IPS-NIHi7 (cell line): ENCODE measurements around the gene KANK3.

ENCODE experiments used
- DNase-seq: peaks from one replicate; pipeline ENCODE4 v3.0.0; 2012; ENCODE audit warnings: mixed read lengths; ENCODE audit errors: extremely low spot score

The KANK3 gene

DNA sequence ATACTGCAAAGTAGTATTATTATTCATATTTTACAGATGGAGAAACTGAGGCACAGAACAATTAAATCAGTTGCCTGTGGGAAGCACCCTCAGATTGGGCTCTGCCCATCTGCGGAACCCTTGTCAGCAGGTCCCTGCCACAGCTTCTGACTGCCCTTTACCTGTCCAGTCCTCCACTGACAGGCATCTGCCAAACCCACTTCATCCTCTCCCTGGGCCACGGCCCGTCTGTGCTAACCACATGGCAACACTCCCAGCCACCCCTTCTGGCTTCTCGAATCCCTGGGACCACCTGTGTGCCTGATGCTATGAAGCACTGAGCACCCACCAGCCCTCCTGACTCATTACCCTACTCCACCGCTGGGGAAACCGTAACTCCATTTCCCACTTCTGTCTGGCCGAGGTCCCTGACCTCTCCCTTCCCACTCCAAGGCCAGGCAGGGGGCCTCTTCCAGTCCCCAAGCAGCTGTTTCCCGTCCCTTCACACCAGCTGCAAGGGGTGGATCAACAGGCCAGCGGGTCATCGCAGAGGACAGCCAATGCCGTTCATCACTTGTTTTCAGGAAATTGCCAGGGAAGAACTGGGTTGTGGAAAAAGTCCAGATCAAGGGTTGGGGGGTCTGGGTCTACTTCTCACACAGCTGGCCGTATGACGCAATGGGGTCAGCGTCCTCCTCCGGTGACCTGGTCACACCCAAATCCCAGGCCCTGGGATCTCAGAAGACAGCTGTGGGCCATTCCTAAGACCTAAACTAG, 2.5 kb downstream of the KANK3 start:
- DNase-seq, result no peak

- DNase-seq, result no peak
These were observed 4.2 kb downstream of the KANK3 start for GRCh38 chr19:8338835-8339234.

GRCh38 chr19:8337728-8338127, 5.3 kb downstream of the KANK3 start:
- DNase-seq, result no peak

DNA sequence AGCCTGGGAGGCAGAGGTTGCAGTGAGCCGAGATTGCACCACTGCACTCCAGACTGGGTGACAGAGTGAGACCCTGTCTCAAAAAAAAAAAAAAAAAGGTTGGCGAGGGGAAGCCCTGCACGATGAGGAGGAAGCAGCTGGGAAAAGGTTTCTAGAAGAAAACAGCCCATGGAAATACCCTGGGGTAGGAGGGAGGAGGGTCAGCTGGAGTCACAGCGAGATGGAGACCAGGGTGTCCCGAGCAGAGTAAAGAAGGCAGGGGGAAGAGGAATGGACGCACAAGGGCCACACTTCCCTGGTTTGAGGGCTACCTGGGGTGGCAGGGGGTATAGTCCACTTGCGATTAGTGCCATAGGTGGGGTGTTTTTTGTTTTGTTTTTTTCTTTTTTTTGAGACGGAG, 6.4 kb downstream of the KANK3 start:
- DNase-seq, result no peak

- DNase-seq, result no peak
These were observed 6.9 kb downstream of the KANK3 start for GRCh38 chr19:8336072-8336569.

DNA sequence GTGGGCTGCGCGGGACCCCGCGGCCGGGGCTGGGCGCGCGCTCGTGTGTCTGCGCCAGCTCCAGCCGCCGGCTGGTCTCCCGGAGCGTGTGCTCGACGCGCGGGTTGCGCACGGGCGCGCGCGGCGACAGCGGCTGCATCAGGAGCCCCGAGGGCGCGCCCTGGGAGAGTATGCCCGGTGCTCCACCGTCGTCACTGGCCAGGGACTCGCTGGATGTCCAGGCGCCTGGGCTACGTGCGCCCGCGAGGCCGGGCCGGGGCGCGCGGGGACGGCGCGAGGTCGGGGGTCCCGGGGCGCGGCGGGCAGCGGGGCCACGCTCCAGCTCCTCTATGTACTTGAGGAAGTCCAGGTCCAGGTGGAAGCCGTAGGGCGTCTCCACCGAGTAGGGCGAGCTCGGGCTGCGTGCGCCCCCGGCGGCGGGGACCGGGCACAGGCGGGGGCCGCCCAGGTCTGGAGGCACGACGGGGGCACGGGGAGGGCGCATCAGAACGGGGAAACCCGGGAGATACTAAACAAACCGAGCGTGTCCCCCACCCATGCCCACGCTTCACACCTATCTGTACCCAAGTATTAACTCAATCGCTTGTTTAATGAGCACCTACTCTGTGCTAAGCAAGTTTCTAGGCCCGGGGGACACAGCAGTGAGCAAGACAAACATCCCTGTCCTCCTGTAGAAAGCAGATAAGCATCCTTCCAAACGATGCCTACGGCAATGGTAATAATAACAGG, 7.6 kb downstream of the KANK3 start:
- no peak for DNase-seq

DNA sequence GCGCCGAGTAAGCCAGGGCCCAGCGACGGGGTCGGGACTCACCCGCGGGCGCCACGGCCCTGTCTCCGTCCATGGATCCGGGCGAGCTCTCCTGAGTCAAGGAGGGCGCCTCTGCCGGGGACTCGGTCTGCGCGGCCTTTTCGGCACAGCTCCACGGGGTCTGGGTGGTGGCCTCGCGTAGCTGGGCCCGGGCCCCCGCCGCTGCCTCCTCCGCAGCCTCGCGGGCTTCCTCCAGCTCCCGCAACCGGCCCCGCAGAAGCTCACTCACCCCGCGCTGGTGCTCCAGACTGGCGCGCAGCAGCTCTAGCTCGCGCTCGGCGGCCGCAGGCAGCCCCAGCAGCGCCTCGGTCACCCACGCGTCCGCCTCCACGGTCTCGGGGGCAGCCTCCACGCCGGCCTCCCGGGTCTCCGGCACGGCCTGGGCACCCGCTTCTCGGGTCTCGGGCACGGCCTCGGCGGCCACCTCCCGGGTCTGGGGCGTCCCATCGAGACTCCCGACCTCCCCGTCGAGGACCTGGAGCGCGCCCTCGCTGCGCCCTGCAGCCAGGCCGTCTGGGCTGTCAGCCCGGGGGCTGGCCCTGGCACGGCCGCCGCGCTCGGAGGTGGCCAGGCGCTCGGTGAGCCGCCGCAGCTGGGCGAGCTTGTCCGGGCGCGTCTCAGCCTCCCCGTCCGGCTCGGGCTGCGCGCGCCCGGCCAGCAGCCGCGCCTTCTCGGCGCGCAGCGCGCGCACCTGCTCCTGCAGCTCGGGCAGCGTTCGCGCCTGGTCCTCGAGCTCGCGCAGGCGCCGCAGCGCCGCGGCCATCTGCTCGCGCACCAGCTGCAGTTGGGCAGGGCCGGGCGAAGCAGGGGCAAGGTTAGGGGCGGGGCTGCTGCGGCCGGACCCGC, 8.4 kb downstream of the KANK3 start:
- DNase-seq, result peak; percentile 83

- DNase-seq, result no peak
These were observed 9.2 kb downstream of the KANK3 start for GRCh38 chr19:8333767-8334457.

DNA sequence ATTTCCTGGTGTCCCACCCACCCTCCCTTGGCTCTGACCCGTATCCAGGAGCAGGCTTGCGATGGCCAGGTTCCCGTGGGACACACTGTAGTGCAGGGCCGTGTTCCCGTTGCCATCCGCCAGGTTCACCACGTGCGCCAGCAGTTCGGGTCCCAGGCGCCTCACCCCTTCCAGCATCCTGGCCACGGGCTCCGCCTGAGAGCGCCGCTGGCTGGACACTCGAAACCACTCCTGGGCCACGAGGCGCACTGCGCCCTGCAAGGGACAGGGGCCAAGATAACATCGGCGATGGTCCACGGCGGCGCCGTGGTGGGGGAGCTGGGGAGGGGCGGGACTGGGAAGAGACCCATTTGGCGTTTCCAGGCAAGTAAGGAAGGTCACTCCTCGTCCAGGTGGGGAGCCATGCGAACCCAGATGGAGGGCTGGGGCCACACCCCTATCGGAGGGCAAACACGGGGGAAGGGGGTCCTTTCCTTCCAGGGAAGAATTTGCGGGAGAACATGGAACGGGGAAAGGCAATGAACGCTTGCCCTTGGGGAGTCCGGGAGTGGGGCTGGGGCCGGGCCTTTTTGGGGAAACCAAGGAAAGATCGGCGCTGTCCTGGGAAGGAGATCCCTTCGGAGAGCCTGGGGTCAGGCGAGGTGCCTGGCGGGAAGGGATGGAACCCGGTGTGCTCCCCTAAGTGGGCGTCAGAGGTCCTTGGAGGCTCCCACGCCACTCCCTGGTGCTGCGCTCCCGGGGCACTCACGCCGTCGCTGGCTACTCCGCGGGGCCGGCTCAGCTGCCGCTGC, 9.9 kb downstream of the KANK3 start:
- no peak for DNase-seq

DNA sequence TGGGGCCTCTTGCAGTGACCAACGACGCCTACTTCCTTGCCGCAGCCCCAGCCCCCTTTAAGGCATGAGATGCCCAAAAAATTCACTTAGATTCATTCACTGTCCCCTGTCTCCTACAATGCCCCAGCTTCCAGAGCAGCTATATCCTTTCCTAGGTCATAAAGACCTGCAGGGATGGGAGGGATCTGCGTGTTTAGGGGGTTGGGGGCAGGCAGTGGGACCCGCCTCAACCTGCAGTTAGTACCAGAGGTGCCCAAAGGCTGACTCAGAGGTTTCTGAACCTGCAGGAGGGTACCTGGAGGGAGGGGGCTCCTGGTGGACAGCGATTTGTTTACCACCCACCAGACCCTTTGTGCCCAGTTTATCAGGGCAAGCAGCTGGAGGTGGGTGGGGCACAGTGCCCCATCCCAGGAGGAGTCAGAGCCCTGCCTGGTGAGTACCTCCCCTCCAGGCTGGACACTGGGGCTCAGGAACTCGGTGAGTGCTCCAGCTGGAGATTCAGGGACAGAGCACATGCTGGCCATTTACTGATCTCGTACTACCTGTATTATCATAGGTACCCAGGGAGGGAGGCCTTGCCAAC, 11.7 kb downstream of the KANK3 start:
- no peak for DNase-seq

GRCh38 chr19:8329996-8330395, 13.1 kb downstream of the KANK3 start:
- DNase-seq, result no peak

DNA sequence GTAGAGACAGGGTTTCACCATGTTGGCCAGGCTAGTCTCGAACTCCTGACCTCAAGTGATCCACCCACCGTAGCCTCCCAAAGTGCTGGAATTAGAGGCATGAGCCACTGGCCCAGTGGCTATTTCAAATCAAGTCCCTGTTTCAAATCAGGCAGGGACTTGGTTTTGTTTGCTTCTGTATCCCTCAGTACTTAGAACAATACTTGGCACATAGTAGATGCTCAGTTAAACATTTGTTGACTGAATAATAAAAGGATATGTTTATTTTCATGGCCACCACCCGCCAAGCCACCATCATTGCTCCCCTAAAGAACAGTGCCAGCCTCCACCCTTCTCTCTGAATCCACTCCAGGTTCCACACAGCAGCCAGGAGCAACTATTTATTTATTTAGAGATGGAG, 17.6 kb downstream of the KANK3 start:
- DNase-seq, result no peak

- no peak for DNase-seq
These were observed 18.6 kb downstream of the KANK3 start for GRCh38 chr19:8324186-8325050.

GRCh38 chr19:8323781-8324185, 19.3 kb downstream of the KANK3 start:
- DNase-seq, result no peak

DNA sequence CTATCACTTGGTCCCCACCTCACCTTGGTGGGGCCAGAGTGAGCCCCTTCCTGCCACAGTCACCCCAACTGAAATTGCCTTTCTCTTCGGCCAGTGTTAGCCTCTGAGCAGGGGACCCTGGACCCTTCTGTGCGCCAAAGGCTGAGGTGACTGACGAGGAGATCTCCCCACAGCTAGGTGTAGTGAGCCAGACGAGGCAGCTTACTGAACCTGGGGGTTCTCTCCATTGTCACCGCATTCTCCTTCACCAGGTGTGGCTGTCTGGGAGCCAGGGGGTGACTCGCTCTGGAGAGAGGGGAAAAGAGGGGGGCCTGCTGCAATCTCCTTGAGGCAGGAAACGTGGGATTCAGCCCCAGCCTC, 20.4 kb downstream of the KANK3 start:
- DNase-seq, result no peak

- DNase-seq, result no peak
These were observed 20.9 kb downstream of the KANK3 start for GRCh38 chr19:8321986-8322637.

DNA sequence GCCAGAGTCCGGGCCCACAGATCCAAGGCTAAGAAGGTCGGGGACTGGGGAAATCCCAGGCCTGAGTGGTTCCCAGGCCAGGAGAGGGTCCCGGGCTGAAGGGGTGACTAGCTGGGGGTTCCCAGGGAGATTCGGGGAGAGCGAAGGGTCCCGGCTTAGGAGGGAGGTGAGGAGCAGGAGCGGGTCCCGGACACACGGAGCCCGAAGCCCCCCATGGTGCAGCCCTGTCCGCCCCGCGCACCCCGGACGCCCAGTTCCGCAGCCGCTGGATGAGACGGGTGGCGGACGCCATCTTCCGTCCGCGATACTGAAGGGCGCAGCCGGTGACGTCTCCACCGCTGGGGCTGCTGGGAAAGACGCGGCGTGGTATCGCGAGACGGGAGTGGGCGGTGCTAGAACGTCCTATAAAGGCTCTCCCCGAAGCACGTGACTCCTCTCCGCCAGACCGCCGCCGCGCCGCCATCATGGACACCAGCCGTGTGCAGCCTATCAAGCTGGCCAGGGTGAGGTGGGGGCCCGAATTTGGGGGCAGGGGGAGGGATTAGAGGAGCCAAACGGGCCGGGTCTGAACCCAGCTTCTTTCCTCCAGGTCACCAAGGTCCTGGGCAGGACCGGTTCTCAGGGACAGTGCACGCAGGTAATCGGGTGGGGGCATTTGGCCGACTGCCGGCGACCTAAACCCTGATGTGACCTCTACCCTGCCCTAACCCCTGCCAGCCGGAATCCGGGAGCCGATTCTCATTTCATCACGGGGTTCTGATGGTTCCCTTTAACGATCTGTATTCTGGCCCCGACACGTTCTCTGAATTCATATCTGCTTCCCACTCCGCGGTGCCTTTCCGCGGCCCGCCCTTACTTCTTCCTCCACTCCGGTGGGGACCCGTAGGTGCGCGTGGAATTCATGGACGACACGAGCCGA, 21.7 kb downstream of the KANK3 start, which contains the start of the genes NDUFA7 and RPS28:
Gene NDUFA7 (minus strand): TSS at position 309 of the 919 bp plus-strand sequence. CDS start 17 bp downstream, at position 292.
Gene RPS28 (plus strand): TSS at position 430 of the 919 bp plus-strand sequence. CDS start 35 bp downstream, at position 465.
- peak; percentile 93 for DNase-seq
